ENCODE measurements around the gene PDE2A. TPM values are rescaled to one million over a fixed set of nuclear protein-coding genes. Genes with fewer than 3 reads are reported as not detected.
A peak's percentile ranks its signal among the peaks of the same experiment; 100 is the strongest.

The PDE2A gene
- total RNA-seq, 1 experiment from 2014 or later, result 9.6 TPM

- BruUV-seq (replicated peaks), result no TSS peak
These were observed 4.3 kb upstream of the PDE2A start for GRCh38 chr11:72678524-72678923.

GRCh38 chr11:72676861-72677341 is 2.7 kb upstream of the PDE2A start:
- Histone ChIP-seq H3K36me3 (ENCODE audit: low read depth) (no peaks in the 10 kb centered on the region), H3K9me2 (ENCODE audit: insufficient read depth) (no peaks in the 10 kb centered on the region), H3K4me2 (no peak overlapping the region), H3K4me3 (no peak overlapping the region), H3K9me3 (ENCODE audit: insufficient read depth, low read depth) (no peaks in the 10 kb centered on the region), H3F3A (ENCODE audit: insufficient read depth, low read depth) (no peaks in the 10 kb centered on the region), H3K79me2 (ENCODE audit: low read depth) (no peaks in the 10 kb centered on the region), H3K27me3 (ENCODE audit: insufficient read depth, low read depth) (peaks cover 71% of the 10 kb centered on the region), H3K27ac (no peak overlapping the region), H4K20me1 (ENCODE audit: insufficient read depth) (peaks cover 8% of the 10 kb centered on the region; the same call in 1 of the 2 replicates), H3K4me1 (replicated peaks; ENCODE audit: insufficient read depth) (no peaks in the 10 kb centered on the region), H2AFZ (no peak overlapping the region)
- ChIA-PET POLR2A (ENCODE audit: unreplicated experiment) (no interaction called here), CTCF (interaction anchor here (0.5 kb wide), 1 partner anchor 11 kb away, joined by 4 read pairs; no protein-coding TSS in a partner anchor)
- TF ChIP-seq EZH2 (IDR thresholded peaks at IDR 0.05; ENCODE audit: low read depth), result no peak
- TF ChIP-seq CTCF (conservative IDR thresholded peaks at IDR 0.05), result no peak
- no TSS peak for BruUV-seq (replicated peaks)
- DNase-seq, result peak in 1 of 2 experiments; percentile 64
- intact Hi-C loops (cut with micrococcal nuclease; ENCODE audit: unreplicated experiment), result no loop called here

More at GRCh38 chr11:72678524-72678923, 4.3 kb upstream of the PDE2A start:
- Histone ChIP-seq H3K4me2 (no peak overlapping the region), H3K27me3 (ENCODE audit: insufficient read depth, low read depth) (peaks cover 55% of the 10 kb centered on the region), H3K9me2 (ENCODE audit: insufficient read depth) (no peaks in the 10 kb centered on the region), H3F3A (ENCODE audit: insufficient read depth, low read depth) (no peaks in the 10 kb centered on the region), H2AFZ (no peak overlapping the region), H3K27ac (no peak overlapping the region), H3K4me1 (replicated peaks; ENCODE audit: insufficient read depth) (no peaks in the 10 kb centered on the region), H3K4me3 (no peak overlapping the region), H4K20me1 (ENCODE audit: insufficient read depth) (peaks cover 14% of the 10 kb centered on the region), H3K9me3 (ENCODE audit: insufficient read depth, low read depth) (no peaks in the 10 kb centered on the region), H3K79me2 (ENCODE audit: low read depth) (no peaks in the 10 kb centered on the region), H3K36me3 (ENCODE audit: low read depth) (no peaks in the 10 kb centered on the region)
- POLR2A ChIA-PET (ENCODE audit: unreplicated experiment), result interaction anchor here (0.6 kb wide), 1 partner anchor 970 kb away, joined by 3 read pairs; no protein-coding TSS in a partner anchor
- no peak for DNase-seq
- CTCF ChIA-PET, result no interaction called here
- intact Hi-C loops (cut with micrococcal nuclease; ENCODE audit: unreplicated experiment), result no loop called here
- no peak for TF ChIP-seq EZH2 (IDR thresholded peaks at IDR 0.05; ENCODE audit: low read depth)
- no peak for TF ChIP-seq CTCF (conservative IDR thresholded peaks at IDR 0.05)

GRCh38 chr11:72675221-72675620 is 999 bp upstream of the PDE2A start:
- DNase-seq, result no peak
- intact Hi-C loops (cut with micrococcal nuclease; ENCODE audit: unreplicated experiment), result no loop called here
- Histone ChIP-seq H3K27ac (no peak overlapping the region), H3F3A (ENCODE audit: insufficient read depth, low read depth) (no peaks in the 10 kb centered on the region), H3K4me3 (no peak overlapping the region), H3K79me2 (ENCODE audit: low read depth) (no peaks in the 10 kb centered on the region), H4K20me1 (ENCODE audit: insufficient read depth) (peaks cover 8% of the 10 kb centered on the region; the same call in 1 of the 2 replicates), H3K9me3 (ENCODE audit: insufficient read depth, low read depth) (no peaks in the 10 kb centered on the region), H3K27me3 (ENCODE audit: insufficient read depth, low read depth) (peaks cover 84% of the 10 kb centered on the region), H2AFZ (no peak overlapping the region), H3K4me2 (no peak overlapping the region), H3K9me2 (ENCODE audit: insufficient read depth) (no peaks in the 10 kb centered on the region), H3K4me1 (replicated peaks; ENCODE audit: insufficient read depth) (no peaks in the 10 kb centered on the region), H3K36me3 (ENCODE audit: low read depth) (no peaks in the 10 kb centered on the region)
- TF ChIP-seq EZH2 (IDR thresholded peaks at IDR 0.05; ENCODE audit: low read depth) (no peak), CTCF (conservative IDR thresholded peaks at IDR 0.05) (no peak)
- CTCF ChIA-PET, result no interaction called here
- BruUV-seq (replicated peaks), result no TSS peak
- POLR2A ChIA-PET (ENCODE audit: unreplicated experiment), result no interaction called here

Measured in PC-9 (cell line).